ENCODE results near the gene HMGB3. TPM values are rescaled to one million over a fixed set of nuclear protein-coding genes. Genes with fewer than 3 reads are reported as not detected.

The HMGB3 gene
- total RNA-seq, 6 experiments from 2014 or later: 22.6 to 58.8 (median 26.5) TPM

DNA sequence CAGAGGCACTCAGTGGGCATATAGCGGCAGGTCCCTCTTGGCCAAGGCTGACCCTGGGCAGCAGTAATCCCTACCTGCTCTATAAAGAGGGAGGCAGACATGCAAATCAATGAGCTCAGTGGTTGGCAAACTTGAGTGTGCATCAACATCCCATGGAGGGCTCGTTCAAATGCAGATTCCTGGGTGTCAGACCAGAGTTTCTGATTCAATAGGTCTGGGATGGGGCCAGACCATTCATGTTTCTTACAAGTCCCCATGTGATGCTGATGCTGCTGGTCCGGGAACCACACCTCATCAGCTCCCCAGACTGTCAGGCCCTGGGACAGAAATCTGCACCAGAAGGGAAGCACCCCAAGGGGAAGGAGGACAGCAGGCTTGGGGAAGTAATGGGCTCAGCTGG lies 38.9 kb upstream of the HMGB3 start:
- no peaks in the 10 kb centered on the region for H3K36me3 ChIP-seq
- no peaks in the 10 kb centered on the region for H3K9me3 ChIP-seq
- DNase-seq (no peak), ATAC-seq (no peak)
- no peak overlapping the region for H3K4me3 ChIP-seq
- WGBS (ENCODE audit: insufficient coverage, low coverage, low lambda C conversion rate, missing lambda C conversion rate): 25% methylated on average over 2 of the region's 3 CpGs
- H3K27me3 ChIP-seq: no peaks in the 10 kb centered on the region
- intact Hi-C loops (cut with DNase I): no loop called here
- TF ChIP-seq, protein P1, sequence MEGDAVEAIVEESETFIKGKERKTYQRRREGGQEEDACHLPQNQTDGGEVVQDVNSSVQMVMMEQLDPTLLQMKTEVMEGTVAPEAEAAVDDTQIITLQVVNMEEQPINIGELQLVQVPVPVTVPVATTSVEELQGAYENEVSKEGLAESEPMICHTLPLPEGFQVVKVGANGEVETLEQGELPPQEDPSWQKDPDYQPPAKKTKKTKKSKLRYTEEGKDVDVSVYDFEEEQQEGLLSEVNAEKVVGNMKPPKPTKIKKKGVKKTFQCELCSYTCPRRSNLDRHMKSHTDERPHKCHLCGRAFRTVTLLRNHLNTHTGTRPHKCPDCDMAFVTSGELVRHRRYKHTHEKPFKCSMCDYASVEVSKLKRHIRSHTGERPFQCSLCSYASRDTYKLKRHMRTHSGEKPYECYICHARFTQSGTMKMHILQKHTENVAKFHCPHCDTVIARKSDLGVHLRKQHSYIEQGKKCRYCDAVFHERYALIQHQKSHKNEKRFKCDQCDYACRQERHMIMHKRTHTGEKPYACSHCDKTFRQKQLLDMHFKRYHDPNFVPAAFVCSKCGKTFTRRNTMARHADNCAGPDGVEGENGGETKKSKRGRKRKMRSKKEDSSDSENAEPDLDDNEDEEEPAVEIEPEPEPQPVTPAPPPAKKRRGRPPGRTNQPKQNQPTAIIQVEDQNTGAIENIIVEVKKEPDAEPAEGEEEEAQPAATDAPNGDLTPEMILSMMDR (IDR thresholded peaks at IDR 0.05): no peak
- TF ChIP-seq POLR2A (IDR thresholded peaks at IDR 0.05): no peak
- no peaks in the 10 kb centered on the region for H3K4me1 ChIP-seq
- H3K27ac ChIP-seq: no peak overlapping the region

DNA sequence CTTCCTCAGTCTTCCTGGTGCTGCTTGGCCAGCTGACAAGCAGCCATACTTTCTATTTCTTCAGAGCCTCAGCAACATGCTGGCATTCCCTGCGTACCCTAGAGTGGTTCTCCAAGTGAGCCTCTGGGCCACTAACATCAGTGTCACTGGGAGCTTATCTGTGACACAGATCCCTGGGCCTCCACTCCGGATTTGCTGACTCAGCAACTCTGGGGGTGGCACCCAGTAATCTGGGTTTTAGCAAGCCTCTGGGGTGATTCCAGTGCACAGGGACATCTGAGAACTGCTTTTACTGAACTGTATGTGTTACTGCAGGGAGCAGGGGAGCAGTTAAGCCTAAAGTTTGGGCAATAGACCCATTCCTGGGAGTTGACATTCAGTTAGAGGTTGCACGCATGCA lies 28.2 kb upstream of the HMGB3 start:
- ATAC-seq (no peak), DNase-seq (no peak)
- no peak for TF ChIP-seq POLR2A (IDR thresholded peaks at IDR 0.05)
- TF ChIP-seq, protein P1 (IDR thresholded peaks at IDR 0.05): no peak
- Histone ChIP-seq H3K36me3 (no peaks in the 10 kb centered on the region), H3K27me3 (no peaks in the 10 kb centered on the region), H3K4me3 (no peak overlapping the region), H3K4me1 (no peaks in the 10 kb centered on the region), H3K9me3 (no peaks in the 10 kb centered on the region), H3K27ac (no peak overlapping the region)
- intact Hi-C loops (cut with DNase I): no loop called here
- WGBS (ENCODE audit: insufficient coverage, low coverage, low lambda C conversion rate, missing lambda C conversion rate): 50% methylated on average over 1 of the region's 3 CpGs

DNA sequence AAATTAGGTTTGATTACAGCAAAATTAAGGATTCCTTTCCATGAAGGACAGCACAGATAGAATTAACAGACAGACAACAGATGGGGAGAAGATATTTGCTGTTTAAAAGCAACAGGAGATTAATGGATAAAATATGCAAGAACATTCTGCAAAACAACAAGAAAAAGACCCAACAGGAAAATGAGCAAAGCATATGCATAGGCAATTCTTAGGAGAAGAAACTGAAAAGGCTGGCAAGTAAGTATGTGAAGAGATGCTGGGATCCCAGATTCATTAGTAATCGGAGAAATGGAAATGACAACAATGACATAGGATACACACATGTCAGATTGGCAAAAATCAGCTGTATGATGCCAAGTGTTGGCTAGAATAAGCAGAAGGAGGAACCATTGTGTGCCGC lies 27.5 kb upstream of the HMGB3 start:
- WGBS (ENCODE audit: insufficient coverage, low coverage, low lambda C conversion rate, missing lambda C conversion rate): 40% methylated on average over 1 of the region's 2 CpGs
- ATAC-seq (no peak), DNase-seq (no peak)
- Histone ChIP-seq H3K36me3 (no peaks in the 10 kb centered on the region), H3K4me1 (no peaks in the 10 kb centered on the region), H3K4me3 (no peak overlapping the region), H3K27me3 (no peaks in the 10 kb centered on the region), H3K27ac (no peak overlapping the region), H3K9me3 (no peaks in the 10 kb centered on the region)
- intact Hi-C loops (cut with DNase I): no loop called here
- TF ChIP-seq, protein P1 (IDR thresholded peaks at IDR 0.05): no peak
- TF ChIP-seq POLR2A (IDR thresholded peaks at IDR 0.05): no peak

DNA sequence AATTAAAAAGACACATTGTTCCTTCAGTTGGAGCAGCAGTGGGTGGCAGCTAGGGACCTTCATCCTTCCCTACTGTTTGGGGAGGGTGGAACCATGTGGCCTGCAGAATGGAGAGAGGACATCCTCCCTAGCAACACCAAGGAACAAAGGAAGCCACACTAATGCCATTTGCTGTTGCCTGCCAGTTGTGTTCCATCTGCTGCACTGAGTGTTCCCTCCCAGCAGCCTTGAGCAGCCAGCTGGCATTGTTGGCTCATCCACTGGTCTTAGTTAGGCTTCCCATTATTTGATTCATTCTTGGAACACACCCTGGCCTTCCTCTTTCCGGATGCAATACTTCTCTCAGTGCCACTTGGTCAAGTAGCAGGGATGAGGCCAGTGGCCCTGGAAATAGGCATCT lies 25.0 kb upstream of the HMGB3 start:
- Histone ChIP-seq H3K27me3 (no peaks in the 10 kb centered on the region), H3K9me3 (no peaks in the 10 kb centered on the region), H3K36me3 (no peaks in the 10 kb centered on the region), H3K4me1 (no peaks in the 10 kb centered on the region), H3K27ac (no peak overlapping the region), H3K4me3 (no peak overlapping the region)
- TF ChIP-seq POLR2A (IDR thresholded peaks at IDR 0.05): no peak
- TF ChIP-seq, protein P1 (IDR thresholded peaks at IDR 0.05): no peak
- no peak for ATAC-seq
- 25% methylated on average over 1 of the region's 1 CpG for WGBS (ENCODE audit: insufficient coverage, low coverage, low lambda C conversion rate, missing lambda C conversion rate)
- intact Hi-C loops (cut with DNase I): no loop called here
- no peak for DNase-seq

DNA sequence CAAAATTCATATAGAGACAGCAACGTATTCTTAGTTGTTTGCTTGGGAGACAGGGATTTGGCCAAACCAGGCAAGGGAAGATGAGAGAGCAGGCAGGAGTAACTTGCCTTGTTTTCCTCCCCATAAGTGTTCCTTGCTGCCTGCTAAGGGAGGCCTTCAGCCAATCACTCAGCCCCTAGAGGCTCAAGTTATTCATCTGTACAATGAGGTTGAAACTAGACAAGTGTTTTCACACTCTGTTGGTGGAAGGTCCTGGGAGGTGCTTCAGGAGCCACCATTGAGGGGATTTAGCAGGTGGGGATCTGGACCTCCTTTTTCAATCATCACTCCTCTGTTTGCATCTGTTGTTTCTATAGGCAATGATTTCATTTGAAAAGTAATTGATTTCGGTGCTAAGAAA lies 23.6 kb upstream of the HMGB3 start:
- TF ChIP-seq, protein P1 (IDR thresholded peaks at IDR 0.05): no peak
- no peak for TF ChIP-seq POLR2A (IDR thresholded peaks at IDR 0.05)
- Histone ChIP-seq H3K27ac (no peak overlapping the region), H3K9me3 (no peaks in the 10 kb centered on the region), H3K36me3 (no peaks in the 10 kb centered on the region), H3K4me3 (no peak overlapping the region), H3K27me3 (no peaks in the 10 kb centered on the region), H3K4me1 (no peaks in the 10 kb centered on the region)
- ATAC-seq (no peak), DNase-seq (no peak)
- WGBS (ENCODE audit: insufficient coverage, low coverage, low lambda C conversion rate, missing lambda C conversion rate): 33% methylated on average over 2 of the region's 2 CpGs
- intact Hi-C loops (cut with DNase I): no loop called here
